ENCODE data around the gene THOC5. TPM values are rescaled to one million over a fixed set of nuclear protein-coding genes. Genes with fewer than 3 reads are reported as not detected.

The THOC5 gene
- polyA plus RNA-seq, 1 of the 3 experiments (the other 2 are of a cell fraction), result 95.9 TPM

GRCh38 chr22:29509815-29510214 lies 43.7 kb downstream of the THOC5 start:
- Histone ChIP-seq H3K9me3 (no peaks in the 10 kb centered on the region), H3K27ac (ENCODE audit: low read depth in 2 of 2, low read length in 1 of 2) (no peak overlapping the region), H4K20me1 (ENCODE audit: insufficient read depth) (no peaks in the 10 kb centered on the region), H2AFZ (ENCODE audit: low read depth) (no peak overlapping the region), H3K9ac (no peak overlapping the region), H3K36me3 (replicated peaks in 1 of 2; ENCODE audit: control insufficient read depth in 1 of 2, insufficient read depth in 2 of 2, low read length in 1 of 2) (peaks cover 46 to 67% of the 10 kb centered on the region in 2 experiments), H3K9me2 (no peaks in the 10 kb centered on the region), H3K4me1 (ENCODE audit: control insufficient read depth in 1 of 2, insufficient read depth in 2 of 2, low read depth in 1 of 2, low read length in 1 of 2) (peaks cover 0 to 6% of the 10 kb centered on the region in 2 experiments; a peak in 1 of 4 replicates), H3K4me3 (ENCODE audit: low read depth in 2 of 2, low read length in 1 of 2) (no peak overlapping the region), H3F3A (replicated peaks; ENCODE audit: insufficient read depth) (no peaks in the 10 kb centered on the region), H3K4me2 (no peak overlapping the region), H3K79me2 (ENCODE audit: insufficient read depth) (no peaks in the 10 kb centered on the region), H3K27me3 (ENCODE audit: insufficient read depth) (no peaks in the 10 kb centered on the region)
- POLR2A ChIA-PET, result no interaction called here
- DNase-seq, result no peak
- TF ChIP-seq NRF1 (IDR thresholded peaks at IDR 0.05; ENCODE audit: low read depth, low read length) (no peak), JUND (IDR thresholded peaks at IDR 0.05) (no peak), RXRA (IDR thresholded peaks at IDR 0.05; ENCODE audit: borderline replicate concordance, low read depth) (no peak), TCF12 (IDR thresholded peaks at IDR 0.05) (no peak), MXI1 (IDR thresholded peaks at IDR 0.05; ENCODE audit: low read depth, low read length) (no peak), TAF1 (IDR thresholded peaks at IDR 0.05; ENCODE audit: borderline replicate concordance, low read depth, low read length) (no peak), FOSL2 (IDR thresholded peaks at IDR 0.05; ENCODE audit: borderline replicate concordance, low read depth) (no peak), YY1 (IDR thresholded peaks at IDR 0.05; ENCODE audit: low read depth) (no peak), IRF3 (IDR thresholded peaks at IDR 0.05; ENCODE audit: low read depth, low read length) (no peak), EP300 (IDR thresholded peaks at IDR 0.05; ENCODE audit: borderline replicate concordance in 1 of 2, low read depth in 1 of 2, low read length in 1 of 2) (no peak), RCOR1 (IDR thresholded peaks at IDR 0.05; ENCODE audit: low read length) (no peak), PBX3 (IDR thresholded peaks at IDR 0.05) (no peak), USF2 (IDR thresholded peaks at IDR 0.05; ENCODE audit: borderline replicate concordance, low read depth, low read length) (no peak)
- WGBS (ENCODE audit: low lambda C conversion rate), result 95% methylated on average over 1 of the region's 1 CpG
- CTCF ChIA-PET, result interaction anchor here (1.4 to 2.5 kb wide), 3 partner anchors 15 to 44 kb away, joined by 4 to 9 read pairs (median 5); partner anchors contain the start of gene THOC5

DNA sequence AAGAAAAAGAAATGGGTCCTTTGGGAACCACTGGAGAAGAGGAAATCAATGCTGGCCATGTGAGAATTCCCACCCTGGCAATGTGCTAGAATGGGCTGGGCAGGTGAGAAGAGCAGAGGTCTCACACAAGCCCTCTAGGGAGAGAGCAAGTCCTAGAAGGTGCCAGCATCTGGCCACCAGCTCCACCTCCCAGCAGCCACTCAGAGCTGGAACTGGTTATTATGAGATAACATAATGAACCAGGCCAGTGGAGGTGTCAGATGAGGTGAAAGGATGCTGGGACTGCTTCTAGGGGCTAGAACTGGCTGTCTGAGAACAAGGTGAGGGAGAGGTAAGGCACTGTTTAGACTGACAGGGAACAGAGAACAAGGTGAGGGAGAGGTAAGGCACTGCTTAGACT lies 44.3 kb downstream of the THOC5 start:
- no peaks in the 10 kb centered on the region for H3K27me3 ChIP-seq (ENCODE audit: insufficient read depth)
- no peaks in the 10 kb centered on the region for H3K9me3 ChIP-seq
- no peaks in the 10 kb centered on the region for H4K20me1 ChIP-seq (ENCODE audit: insufficient read depth)
- H3K4me1 ChIP-seq (ENCODE audit: control insufficient read depth in 1 of 2, insufficient read depth in 2 of 2, low read depth in 1 of 2, low read length in 1 of 2), result peaks cover under 1 to 6% of the 10 kb centered on the region in 2 experiments; a peak in 2 of 4 replicates
- no peak overlapping the region for H3K9ac ChIP-seq
- H3K4me3 ChIP-seq (ENCODE audit: low read depth in 2 of 2, low read length in 1 of 2), result no peak overlapping the region
- H3K9me2 ChIP-seq, result no peaks in the 10 kb centered on the region
- no peak overlapping the region for H3K27ac ChIP-seq (ENCODE audit: low read depth in 2 of 2, low read length in 1 of 2)
- no peaks in the 10 kb centered on the region for H3K79me2 ChIP-seq (ENCODE audit: insufficient read depth)
- ChIA-PET CTCF (interaction anchor here (1.4 to 2.0 kb wide), 2 partner anchors 15 to 45 kb away, joined by 4 to 5 read pairs; partner anchors contain the start of gene THOC5), POLR2A (no interaction called here)
- no peak for TF ChIP-seq FOXM1 (IDR thresholded peaks at IDR 0.05; ENCODE audit: low read depth)
- TF ChIP-seq PBX3 (IDR thresholded peaks at IDR 0.05), result no peak
- TF ChIP-seq USF2 (IDR thresholded peaks at IDR 0.05; ENCODE audit: borderline replicate concordance, low read depth, low read length), result no peak
- TF ChIP-seq TAF1 (IDR thresholded peaks at IDR 0.05; ENCODE audit: borderline replicate concordance, low read depth, low read length), result no peak
- TF ChIP-seq JUND (IDR thresholded peaks at IDR 0.05), result no peak
- no peak for TF ChIP-seq RFX5 (IDR thresholded peaks at IDR 0.05; ENCODE audit: low read length)
- no peaks in the 10 kb centered on the region for H3F3A ChIP-seq (replicated peaks; ENCODE audit: insufficient read depth)
- no peak for DNase-seq
- peaks cover 46 to 67% of the 10 kb centered on the region in 2 experiments for H3K36me3 ChIP-seq (replicated peaks in 1 of 2; ENCODE audit: control insufficient read depth in 1 of 2, insufficient read depth in 2 of 2, low read length in 1 of 2)
- H3K4me2 ChIP-seq, result no peak overlapping the region
- no peak overlapping the region for H2AFZ ChIP-seq (ENCODE audit: low read depth)
